BE2C (cell line): ENCODE measurements around the gene UNC93B1.
"Not testable (repeated sequence)": the region's sequence is repeated elsewhere in the genome, so short reads cannot be mapped to it uniquely, and the experiment has no call there.

Experiments used
- DNase-seq: peaks from one replicate; pipeline ENCODE4 v3.0.0-alpha.2; 2020
- H3K27me3 ChIP-seq: fragments of 250-450 bp; sonication (Bioruptor Pico); 2 replicates; pipeline ENCODE4 v1.5.1; 2020; ENCODE audit warnings: mild to moderate bottlenecking
- H3K36me3 ChIP-seq: fragments of 250-450 bp; sonication (Bioruptor Pico); 2 replicates; pipeline ENCODE4 v1.5.1; 2020; ENCODE audit warnings: mild to moderate bottlenecking
- H3K4me1 ChIP-seq: fragments of 250-450 bp; sonication (Bioruptor Pico); 2 replicates; pipeline ENCODE4 v1.5.1; 2020
- H3K4me3 ChIP-seq: 2 replicates; pipeline ENCODE4 v1.5.1; 2011; ENCODE audit warnings: low read depth, low read length
- H3K9me3 ChIP-seq: fragments of 250-450 bp; sonication (Bioruptor Pico); 2 replicates; pipeline ENCODE4 v1.5.1; 2020

The UNC93B1 gene

GRCh38 chr11:67950705-67951104 is 53.2 kb downstream of the UNC93B1 start:
- DNase-seq, H3K4me3 ChIP-seq, H3K9me3 ChIP-seq, H3K4me1 ChIP-seq, H3K36me3 ChIP-seq: not testable (repeated sequence)
- H3K27me3 ChIP-seq, result peaks cover 10% of the 10 kb centered on the region; the same call in 1 of the 2 replicates

GRCh38 chr11:67947785-67948184 is 56.1 kb downstream of the UNC93B1 start:
- DNase-seq, result not testable (repeated sequence)

GRCh38 chr11:67946403-67946802 is 57.5 kb downstream of the UNC93B1 start:
- not testable (repeated sequence) for H3K9me3 ChIP-seq, H3K36me3 ChIP-seq, H3K4me1 ChIP-seq, H3K4me3 ChIP-seq, H3K27me3 ChIP-seq, DNase-seq

More at GRCh38 chr11:67947785-67948184, 56.1 kb downstream of the UNC93B1 start:
- H3K9me3 ChIP-seq, H3K4me3 ChIP-seq, H3K36me3 ChIP-seq, H3K4me1 ChIP-seq, H3K27me3 ChIP-seq: not testable (repeated sequence)

- H3K4me3 ChIP-seq, H3K4me1 ChIP-seq, H3K36me3 ChIP-seq, H3K9me3 ChIP-seq, H3K27me3 ChIP-seq, DNase-seq: not testable (repeated sequence)
Measured at GRCh38 chr11:67943406-67943805, 60.5 kb downstream of the UNC93B1 start.
